AG04450 (cell line): ENCODE data around the gene DLX3. TPM values are rescaled to one million over a fixed set of nuclear protein-coding genes. Genes with fewer than 3 reads are reported as not detected.
"Not testable (repeated sequence)": the region's sequence is repeated elsewhere in the genome, so short reads cannot be mapped to it uniquely, and the experiment has no call there.

Source experiments
- CTCF ChIA-PET: fragments of 300-600, 350-600 bp; formaldehyde crosslinking; extraction: SDS; loops from one replicate; lab custom pipeline; 2022; ENCODE audit warnings: antibody characterized with exemption, inconsistent platforms; lab: Charles Lee
- POLR2A ChIA-PET: fragments of 350-600 bp; formaldehyde crosslinking; extraction: SDS; loops from one replicate; lab custom pipeline; 2021; ENCODE audit warnings: antibody characterized with exemption, inconsistent platforms; lab: Yijun Ruan, JAX
- DNase-seq: peaks from one replicate; pipeline ENCODE4 v3.0.0-alpha.2; 2011; ENCODE audit warnings: low read depth, low spot score
- H3K27ac ChIP-seq: one replicate; pipeline ENCODE4 v1.5.1; 2012; ENCODE audit warnings: low read depth, low read length, control low read depth
- H3K27me3 ChIP-seq: one replicate; pipeline ENCODE4 v1.6.0; 2012; ENCODE audit warnings: low read length; ENCODE audit not compliant: control insufficient read depth, insufficient read depth
- H3K4me3 ChIP-seq: 2 replicates; pipeline ENCODE4 v1.5.1; 2011; ENCODE audit warnings: mild to moderate bottlenecking, low read depth, low read length, control low read depth
- H3K9me3 ChIP-seq: 2 replicates; pipeline ENCODE4 v1.5.1; 2012; ENCODE audit warnings: low read length; ENCODE audit not compliant: control insufficient read depth, insufficient read depth
- polyA minus RNA-seq: library from RNA; depleted of rRNA, polyadenylated mRNA; stranded (reverse); fragments of >200 nt; gene quantifications from 2 replicates; pipeline ENCODE4 v1.2.3, GENCODE V29; 2011; rRNA and poly(A)+ RNA removed
- polyA plus RNA-seq: library from polyadenylated mRNA; depleted of rRNA; stranded (reverse); fragments of >200 nt; gene quantifications from 2 replicates; pipeline ENCODE4 v1.2.3, GENCODE V29; 2011; rRNA removed
- TF ChIP-seq, protein P1 (sequence below): IDR thresholded peaks from 2 replicates; pipeline ENCODE4 v1.5.1; 2011; ENCODE audit warnings: low read depth, low read length, control low read depth, inconsistent platforms

Gene DLX3
- polyA plus RNA-seq, result not detected in 2 replicates
- not detected in 2 replicates for polyA minus RNA-seq

GRCh38 chr17:49995055-49995738, at the start of gene DLX3:
Gene DLX3 (minus strand): TSS chr17:49995224. CDS start chr17:49994998, 226 bp downstream.
- Histone ChIP-seq H3K9me3 (peaks cover 7% of the 10 kb centered on the region; the same call in 1 of the 2 replicates), H3K27ac (no peak within 1 kb of the TSS), H3K27me3 (peaks cover 75% of the 10 kb centered on the region), H3K4me3 (peak within 1 kb of the TSS; percentile 25; the same call in 1 of the 2 replicates)
- ChIA-PET CTCF (interaction anchor here (1.1 to 8.1 kb wide), 12 partner anchors 9 to 438 kb away, joined by 3 to 249 read pairs (median 8); partner anchors contain the start of gene PDK2), POLR2A (no interaction called here)
- TF ChIP-seq, protein P1, sequence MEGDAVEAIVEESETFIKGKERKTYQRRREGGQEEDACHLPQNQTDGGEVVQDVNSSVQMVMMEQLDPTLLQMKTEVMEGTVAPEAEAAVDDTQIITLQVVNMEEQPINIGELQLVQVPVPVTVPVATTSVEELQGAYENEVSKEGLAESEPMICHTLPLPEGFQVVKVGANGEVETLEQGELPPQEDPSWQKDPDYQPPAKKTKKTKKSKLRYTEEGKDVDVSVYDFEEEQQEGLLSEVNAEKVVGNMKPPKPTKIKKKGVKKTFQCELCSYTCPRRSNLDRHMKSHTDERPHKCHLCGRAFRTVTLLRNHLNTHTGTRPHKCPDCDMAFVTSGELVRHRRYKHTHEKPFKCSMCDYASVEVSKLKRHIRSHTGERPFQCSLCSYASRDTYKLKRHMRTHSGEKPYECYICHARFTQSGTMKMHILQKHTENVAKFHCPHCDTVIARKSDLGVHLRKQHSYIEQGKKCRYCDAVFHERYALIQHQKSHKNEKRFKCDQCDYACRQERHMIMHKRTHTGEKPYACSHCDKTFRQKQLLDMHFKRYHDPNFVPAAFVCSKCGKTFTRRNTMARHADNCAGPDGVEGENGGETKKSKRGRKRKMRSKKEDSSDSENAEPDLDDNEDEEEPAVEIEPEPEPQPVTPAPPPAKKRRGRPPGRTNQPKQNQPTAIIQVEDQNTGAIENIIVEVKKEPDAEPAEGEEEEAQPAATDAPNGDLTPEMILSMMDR, result no peak
- no peak for DNase-seq

DNA sequence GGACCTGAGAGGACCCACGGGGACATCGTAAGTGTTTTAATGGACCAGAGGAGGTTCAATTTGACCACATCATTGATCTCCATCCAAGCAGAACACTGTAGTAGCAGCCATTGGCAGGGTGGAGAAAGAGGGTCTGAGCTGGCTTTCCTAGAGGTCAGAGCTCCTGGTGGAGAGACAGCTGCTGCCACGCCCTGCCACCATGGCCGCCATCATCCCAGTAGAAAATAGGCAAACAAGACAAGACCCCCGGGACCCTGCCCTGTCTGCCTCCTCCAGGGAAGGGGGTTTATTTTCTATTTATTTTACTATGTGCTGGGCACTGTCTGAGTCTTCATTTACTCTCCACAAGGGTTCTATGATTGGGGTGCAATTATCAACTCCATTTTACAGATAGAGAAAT, 49.5 kb upstream of the DLX3 start:
- CTCF ChIA-PET, result no interaction called here
- DNase-seq, result no peak
- Histone ChIP-seq H3K9me3 (no peaks in the 10 kb centered on the region; the same call in 1 of the 2 replicates), H3K4me3 (no peak overlapping the region), H3K27me3 (no peaks in the 10 kb centered on the region), H3K27ac (no peak overlapping the region)
- POLR2A ChIA-PET, result no interaction called here
- TF ChIP-seq, protein P1, result no peak

DNA sequence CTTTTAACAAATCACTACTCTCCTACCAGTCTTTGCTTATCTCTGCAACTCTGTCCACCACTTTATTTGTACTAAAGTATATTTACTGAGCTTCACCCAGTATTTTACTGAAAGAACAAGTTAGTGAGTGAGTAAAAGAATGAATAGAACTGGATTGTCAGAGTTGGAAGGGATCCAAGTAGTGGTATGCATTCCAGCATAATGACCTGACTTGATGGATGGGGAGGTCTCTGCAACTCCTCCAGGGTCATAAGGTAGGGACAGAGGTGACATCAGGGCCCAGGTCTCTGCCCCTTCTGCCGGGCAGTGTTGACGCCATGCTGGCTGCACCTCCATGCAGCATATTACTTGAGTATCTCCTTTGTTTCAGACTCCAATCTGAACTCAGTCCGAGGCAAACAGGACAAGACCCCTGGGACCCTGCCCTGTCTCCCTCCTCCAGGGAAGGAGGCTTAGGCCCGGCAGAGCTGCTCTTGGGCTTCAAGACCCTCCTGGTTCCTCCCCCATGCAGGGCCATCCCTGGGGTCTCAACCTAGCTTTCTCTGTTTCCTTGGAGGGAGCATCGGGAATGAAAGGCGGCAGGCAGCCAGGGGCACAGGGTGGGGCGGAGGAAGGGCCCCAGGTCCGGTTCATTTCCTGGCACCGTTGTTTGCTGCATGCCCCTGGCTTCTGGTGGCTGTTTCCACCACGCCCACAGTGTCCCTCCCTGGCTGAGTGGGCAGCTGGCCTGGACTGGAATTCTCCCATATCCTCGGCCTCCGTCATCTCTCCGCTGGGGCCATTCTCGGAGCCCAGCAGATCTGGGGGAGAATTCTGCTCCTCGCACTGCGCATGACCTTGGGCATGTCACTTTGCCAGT, 48.5 kb upstream of the DLX3 start:
- TF ChIP-seq, protein P1, result no peak
- Histone ChIP-seq H3K27me3 (no peaks in the 10 kb centered on the region), H3K27ac (no peak overlapping the region), H3K9me3 (no peaks in the 10 kb centered on the region; the same call in 1 of the 2 replicates), H3K4me3 (no peak overlapping the region)
- CTCF ChIA-PET, result no interaction called here
- POLR2A ChIA-PET, result no interaction called here
- no peak for DNase-seq

DNA sequence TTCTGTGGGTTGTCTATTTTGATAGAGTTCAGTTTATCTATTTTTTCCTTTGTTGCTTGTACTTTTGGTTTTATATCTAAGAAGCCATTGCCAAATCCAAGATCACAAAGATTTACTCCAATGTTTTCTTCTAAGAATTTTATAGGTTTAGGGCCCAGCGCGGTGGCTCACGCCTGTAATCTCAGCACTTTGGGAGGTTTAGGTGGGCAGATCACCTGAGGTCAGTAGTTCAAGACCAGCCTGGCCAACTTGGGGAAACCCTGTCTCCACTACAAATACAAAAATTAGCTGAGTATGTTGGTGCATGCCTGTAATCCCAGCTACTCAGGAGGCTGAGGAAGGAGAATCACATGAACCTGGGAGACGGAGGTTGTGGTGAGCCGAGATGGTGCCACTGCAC, 47.2 kb upstream of the DLX3 start:
- Histone ChIP-seq H3K27ac (no peak overlapping the region), H3K4me3 (no peak overlapping the region), H3K27me3 (no peaks in the 10 kb centered on the region), H3K9me3 (no peaks in the 10 kb centered on the region; the same call in 1 of the 2 replicates)
- TF ChIP-seq, protein P1, result no peak
- POLR2A ChIA-PET, result no interaction called here
- CTCF ChIA-PET, result no interaction called here
- no peak for DNase-seq

DNA sequence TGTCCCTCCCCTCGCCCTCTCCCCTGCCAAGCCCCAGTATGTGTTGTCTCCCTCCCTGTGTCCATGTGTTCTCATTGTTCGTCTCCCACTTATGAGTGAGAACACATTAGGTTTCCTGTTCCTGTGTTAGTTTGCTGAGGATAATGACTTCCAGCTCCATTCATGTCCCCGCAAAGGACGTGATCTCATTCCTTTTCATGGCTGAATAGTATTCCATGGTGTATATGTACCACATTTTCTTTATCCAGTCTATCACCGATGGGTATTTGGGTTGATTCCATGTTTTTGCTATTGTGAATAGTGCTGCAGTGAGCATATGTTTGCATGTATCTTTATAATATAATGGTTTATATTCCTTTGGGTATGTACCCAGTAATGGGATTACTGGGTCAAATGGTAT, 45.5 kb upstream of the DLX3 start:
- CTCF ChIA-PET, DNase-seq, H3K4me3 ChIP-seq, H3K9me3 ChIP-seq, H3K27ac ChIP-seq, POLR2A ChIA-PET, H3K27me3 ChIP-seq: not testable (repeated sequence)
